Stimulated activated CD8-positive, alpha-beta memory T cell treated with anti-CD3 and anti-CD28 coated beads, Interleukin-7, amount 100 ng/mL, for 48 hours (primary cell): ENCODE measurements around the gene DROSHA.

Source experiments
- DNase-seq, 2 donors: peaks; one replicate each; pipeline ENCODE4 v3.0.0-alpha.2; 2020; ENCODE audit warnings: low read depth in 1 of 2; ENCODE audit errors: extremely low read depth in 1 of 2

The DROSHA gene

GRCh38 chr5:31530541-31531265 lies 1.2 kb downstream of the DROSHA start:
- DNase-seq, result no peak

- no peak for DNase-seq
Measured at GRCh38 chr5:31523041-31523440, 8.9 kb downstream of the DROSHA start.

DNA sequence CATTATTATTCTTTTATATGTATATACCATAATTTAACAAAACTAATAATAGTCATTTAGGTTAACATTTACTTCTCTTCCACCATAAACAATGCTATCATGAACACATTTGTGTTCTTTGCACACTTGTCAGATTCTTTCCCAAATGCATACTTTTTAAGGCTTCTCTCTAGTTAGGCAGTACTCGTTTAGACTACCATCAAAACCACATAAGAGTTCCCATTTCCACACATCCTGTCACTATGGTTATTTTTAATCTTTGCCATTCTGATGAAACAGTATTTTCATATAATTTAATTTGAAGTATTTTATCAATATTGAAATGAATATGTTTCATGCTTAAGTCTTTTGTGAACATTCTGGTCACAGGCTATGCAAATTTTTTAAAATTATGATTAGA lies 15.1 kb downstream of the DROSHA start:
- no peak for DNase-seq

DNA sequence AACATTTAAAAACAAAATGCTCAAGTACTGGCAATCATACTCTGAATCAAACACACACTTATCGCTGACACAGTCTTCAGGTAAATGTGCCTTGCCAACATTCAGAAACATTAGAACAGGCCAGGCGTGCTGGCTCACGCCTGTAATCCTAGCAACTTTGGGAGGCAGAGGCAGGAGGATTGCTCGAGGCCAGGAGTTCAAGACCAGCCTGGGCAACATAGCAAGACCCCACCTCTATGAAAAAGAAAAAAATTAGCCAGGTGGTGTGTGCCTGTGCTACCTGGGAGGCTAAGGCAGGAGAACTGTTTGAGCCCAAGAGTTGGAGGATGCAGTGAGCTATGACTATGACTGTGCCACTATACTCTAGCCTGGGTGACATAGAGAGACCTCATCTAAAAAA lies 20.6 kb downstream of the DROSHA start:
- DNase-seq, result no peak

GRCh38 chr5:31504529-31504928 lies 27.4 kb downstream of the DROSHA start:
- DNase-seq, result no peak

- DNase-seq, result no peak
Measured at GRCh38 chr5:31502506-31502905, 29.4 kb downstream of the DROSHA start.

- no peak for DNase-seq
Measured at GRCh38 chr5:31500256-31500655, 31.6 kb downstream of the DROSHA start.

DNA sequence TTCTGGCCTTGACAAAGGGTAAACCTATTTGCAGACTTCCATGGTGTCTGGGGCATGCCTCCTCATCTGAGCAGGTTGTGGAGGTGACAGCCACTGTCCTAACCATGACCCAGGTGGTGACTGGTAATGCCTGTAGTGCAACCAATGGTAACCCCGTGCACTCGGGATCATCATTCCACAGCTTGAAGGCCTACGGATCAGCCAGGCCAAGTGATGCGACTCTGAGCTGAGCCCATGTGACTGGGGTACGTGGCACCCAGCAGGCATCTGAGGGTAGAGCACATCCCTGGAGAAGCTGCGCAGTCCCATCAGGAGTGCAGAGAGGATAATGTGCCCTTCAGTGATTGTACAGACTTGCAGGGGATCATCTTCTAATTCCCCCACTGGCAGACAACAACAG lies 35.0 kb downstream of the DROSHA start:
- DNase-seq, result no peak

GRCh38 chr5:31496301-31496700 lies 35.6 kb downstream of the DROSHA start:
- DNase-seq, result no peak

GRCh38 chr5:31495336-31495735 lies 36.6 kb downstream of the DROSHA start:
- DNase-seq, result no peak

DNA sequence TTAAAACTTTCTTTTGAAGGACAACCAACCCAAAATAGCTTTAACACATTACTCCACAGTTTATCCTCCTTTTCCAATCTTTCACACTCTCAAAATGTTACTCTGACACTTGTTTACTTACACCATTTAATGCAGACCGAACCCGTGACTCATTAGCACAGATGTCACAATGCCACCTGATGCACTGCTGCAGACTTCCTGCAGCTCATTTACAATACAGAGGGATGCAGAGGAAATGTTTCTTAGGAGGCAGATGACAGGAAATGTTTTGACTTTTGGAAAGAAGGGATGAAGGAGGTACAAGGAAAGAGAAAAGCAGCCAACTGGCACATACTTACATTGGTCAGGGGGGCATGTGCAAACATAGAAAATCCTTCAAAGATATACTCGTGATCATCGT lies 39.0 kb downstream of the DROSHA start:
- no peak for DNase-seq

- DNase-seq, result no peak
Measured at GRCh38 chr5:31487506-31487905, 44.4 kb downstream of the DROSHA start.

DNA sequence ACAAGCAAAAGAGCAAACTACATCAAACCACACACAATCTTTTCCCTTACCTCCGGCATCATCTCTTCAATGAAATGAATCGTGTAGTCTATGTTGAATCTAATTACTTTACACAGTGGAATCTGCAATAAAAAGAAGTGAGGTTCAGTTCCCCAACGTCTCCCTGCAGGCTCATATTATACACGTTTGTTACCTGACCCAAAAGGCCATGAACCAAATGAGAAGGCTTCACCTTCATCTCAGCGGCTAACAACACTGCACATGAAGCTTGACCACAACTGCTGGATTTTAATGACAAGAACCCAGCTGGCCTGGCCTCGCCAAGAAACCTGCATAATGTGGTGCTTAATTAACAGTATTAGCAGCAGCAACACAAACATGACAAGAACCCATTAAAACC lies 45.5 kb downstream of the DROSHA start:
- no peak for DNase-seq

GRCh38 chr5:31485376-31486207 lies 46.3 kb downstream of the DROSHA start:
- no peak for DNase-seq

GRCh38 chr5:31481531-31482165 lies 50.2 kb downstream of the DROSHA start:
- DNase-seq, result no peak

DNA sequence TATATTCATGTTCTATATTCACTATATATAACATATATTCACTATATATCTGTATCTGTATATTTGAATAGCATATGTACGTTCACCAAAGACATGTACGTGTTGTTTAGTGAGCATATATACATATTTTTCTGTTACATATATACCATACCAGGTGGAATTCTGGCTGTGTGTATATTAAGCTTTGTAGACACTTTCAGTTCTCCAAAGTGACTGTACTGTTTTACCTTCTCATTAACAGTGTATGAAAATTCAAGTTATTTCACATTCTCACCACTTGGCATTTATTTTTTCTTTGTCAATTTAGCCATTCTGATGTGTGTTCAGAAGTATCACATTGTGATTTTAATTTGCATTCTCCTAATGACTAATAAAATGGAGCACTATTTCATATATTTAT lies 52.2 kb downstream of the DROSHA start:
- no peak for DNase-seq

GRCh38 chr5:31478901-31479300 lies 53.0 kb downstream of the DROSHA start:
- DNase-seq, result no peak

- no peak for DNase-seq
Measured at GRCh38 chr5:31477971-31478370, 53.9 kb downstream of the DROSHA start.

- DNase-seq, result no peak
Measured at GRCh38 chr5:31477516-31477915, 54.4 kb downstream of the DROSHA start.

- DNase-seq, result no peak
Measured at GRCh38 chr5:31476738-31477141, 55.2 kb downstream of the DROSHA start.

- no peak for DNase-seq
Measured at GRCh38 chr5:31471916-31472315, 60.0 kb downstream of the DROSHA start.

GRCh38 chr5:31471040-31471439 lies 60.9 kb downstream of the DROSHA start:
- no peak for DNase-seq
